A673 (cell line): ENCODE data around the gene RNU2-1.

Experiments used
- CTCF ChIP-seq: fragments of 300-800, 200-600 bp; sonication (generic); conservative IDR thresholded peaks from 2 replicates; pipeline ENCODE4 v1.5.1; 2017; ENCODE audit warnings: low read depth, mild to moderate bottlenecking, antibody characterized with exemption, low read length, moderate library complexity, mixed read lengths
- EZH2 ChIP-seq: fragments of 200-600 bp; sonication (generic); IDR thresholded peaks from 2 replicates; pipeline ENCODE4 v1.6.1; 2017; ENCODE audit warnings: borderline replicate concordance, low read depth, mild to moderate bottlenecking, mixed read lengths, antibody characterized with exemption, low read length; ENCODE audit not compliant: poor library complexity, severe bottlenecking

- no peak for TF ChIP-seq CTCF
- TF ChIP-seq EZH2, result no peak
Observed at GRCh38 chr17:43200127-43200526, 33.6 kb downstream of the RNU2-1 start.
